ENCODE results near the gene PITHD1. TPM values are rescaled to one million over a fixed set of nuclear protein-coding genes. Genes with fewer than 3 reads are reported as not detected.
"Not testable (repeated sequence)": the region's sequence is repeated elsewhere in the genome, so short reads cannot be mapped to it uniquely, and the experiment has no call there.

PITHD1 gene
- total RNA-seq, 1 donor from 2014 or later: 53.2 TPM

- peak overlapping the region in 1 of 3 donors; percentile 35 for H3K9ac ChIP-seq (ENCODE audit: low read depth in 1 of 3, low read length in 3 of 3)
- no peaks in the 10 kb centered on the region for H3K27me3 ChIP-seq (ENCODE audit: control insufficient read depth in 3 of 3, insufficient read depth in 3 of 3, low read length in 3 of 3)
- no peaks in the 10 kb centered on the region for H3K9me3 ChIP-seq (ENCODE audit: control insufficient read depth in 3 of 3, low read length in 3 of 3)
- H3K27ac ChIP-seq (ENCODE audit: low read depth, low read length): no peak overlapping the region
- peaks cover 24 to 63% (median 51%) of the 10 kb centered on the region in 3 donors for H3K36me3 ChIP-seq (ENCODE audit: control insufficient read depth in 3 of 3, insufficient read depth in 3 of 3, low read length in 3 of 3)
- no peak overlapping the region for H3K4me3 ChIP-seq (ENCODE audit: low read length in 3 of 3)
- peaks cover 12 to 17% (median 14%) of the 10 kb centered on the region in 3 donors for H3K4me1 ChIP-seq (ENCODE audit: control insufficient read depth in 3 of 3, insufficient read depth in 3 of 3, low read length in 3 of 3)
Observed at GRCh38 chr1:23816906-23817305, 38.7 kb downstream of the PITHD1 start.

DNA sequence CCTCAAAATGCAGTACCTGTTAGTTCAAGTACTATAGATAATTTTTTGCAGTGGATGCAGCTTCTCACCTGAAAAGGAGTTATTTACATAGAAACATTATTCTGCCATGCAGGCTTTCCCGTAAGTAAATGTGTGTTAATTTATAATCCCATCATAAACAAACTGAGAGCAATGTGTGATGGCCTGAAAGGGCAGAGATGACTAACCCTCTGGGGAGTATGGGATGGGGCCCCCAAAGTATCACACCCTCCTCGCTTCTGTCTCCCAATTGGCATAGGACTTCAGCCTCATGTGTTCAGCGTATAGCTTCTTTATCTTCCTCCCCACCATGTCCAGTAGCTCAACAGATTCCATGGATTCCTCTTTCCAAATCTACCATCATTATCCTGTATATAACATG is 39.4 kb downstream of the PITHD1 start:
- H3K36me3 ChIP-seq (ENCODE audit: control insufficient read depth in 3 of 3, insufficient read depth in 3 of 3, low read length in 3 of 3): peaks cover 19 to 57% (median 44%) of the 10 kb centered on the region in 3 donors
- no peak overlapping the region for H3K4me3 ChIP-seq (ENCODE audit: low read length in 3 of 3)
- peaks cover 14 to 17% (median 16%) of the 10 kb centered on the region in 3 donors for H3K4me1 ChIP-seq (ENCODE audit: control insufficient read depth in 3 of 3, insufficient read depth in 3 of 3, low read length in 3 of 3)
- H3K27me3 ChIP-seq (ENCODE audit: control insufficient read depth in 3 of 3, insufficient read depth in 3 of 3, low read length in 3 of 3): no peaks in the 10 kb centered on the region
- H3K9me3 ChIP-seq (ENCODE audit: control insufficient read depth in 3 of 3, low read length in 3 of 3): no peaks in the 10 kb centered on the region
- no peak overlapping the region for H3K9ac ChIP-seq (ENCODE audit: low read depth in 1 of 3, low read length in 3 of 3)
- no peak overlapping the region for H3K27ac ChIP-seq (ENCODE audit: low read depth, low read length)

DNA sequence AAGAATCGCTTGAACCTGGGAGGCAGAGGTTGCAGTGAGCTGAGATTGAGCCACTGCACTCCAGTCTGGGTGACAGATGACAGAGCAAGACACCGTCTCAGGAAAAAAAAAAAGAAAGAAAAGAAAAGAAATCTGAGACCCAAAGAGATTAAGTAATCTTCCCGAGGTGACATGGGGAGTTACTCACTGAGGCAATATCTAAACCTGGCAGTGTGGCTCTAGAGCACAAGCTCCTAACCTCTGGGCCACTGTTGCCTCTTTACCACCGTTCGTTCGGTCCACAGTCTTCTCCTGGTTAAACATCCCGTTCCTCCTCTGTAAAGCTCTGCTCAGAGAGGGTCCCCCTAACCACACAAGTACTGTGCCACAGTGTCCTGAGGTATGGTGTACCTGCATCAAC is 45.5 kb downstream of the PITHD1 start:
- no peak overlapping the region for H3K27ac ChIP-seq (ENCODE audit: low read depth, low read length)
- peaks cover 9 to 17% (median 11%) of the 10 kb centered on the region in 3 donors for H3K4me1 ChIP-seq (ENCODE audit: control insufficient read depth in 3 of 3, insufficient read depth in 3 of 3, low read length in 3 of 3)
- H3K36me3 ChIP-seq (ENCODE audit: control insufficient read depth in 3 of 3, insufficient read depth in 3 of 3, low read length in 3 of 3): peaks cover 6 to 14% (median 7%) of the 10 kb centered on the region in 3 donors
- no peaks in the 10 kb centered on the region for H3K27me3 ChIP-seq (ENCODE audit: control insufficient read depth in 3 of 3, insufficient read depth in 3 of 3, low read length in 3 of 3)
- peak overlapping the region in 2 of 3 donors; percentile 31 to 81 for H3K4me3 ChIP-seq (ENCODE audit: low read length in 3 of 3)
- H3K9ac ChIP-seq (ENCODE audit: low read depth in 1 of 3, low read length in 3 of 3): no peak overlapping the region
- H3K9me3 ChIP-seq (ENCODE audit: control insufficient read depth in 3 of 3, low read length in 3 of 3): no peaks in the 10 kb centered on the region

DNA sequence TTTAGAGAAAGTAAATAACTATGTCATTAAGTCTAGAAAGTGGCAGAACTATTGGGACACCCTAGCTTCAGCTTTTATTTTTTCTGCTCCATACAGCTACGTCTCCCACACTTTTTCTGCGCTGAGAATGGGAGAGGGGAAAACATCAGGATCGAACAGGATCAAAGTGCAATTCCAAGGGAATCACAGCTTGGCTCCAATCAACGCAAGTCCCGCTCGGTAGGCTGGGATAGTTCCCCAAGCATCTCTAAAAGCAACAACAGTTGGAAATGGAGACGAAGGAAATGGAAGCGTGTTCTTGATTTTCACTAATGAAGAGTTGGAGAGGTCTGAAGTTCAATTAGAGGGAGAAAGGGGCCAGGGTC is 46.5 kb downstream of the PITHD1 start:
- Histone ChIP-seq H3K9ac (ENCODE audit: low read depth in 1 of 3, low read length in 3 of 3) (peak overlapping the region; percentile 97 to 100 (median 100)), H3K4me1 (ENCODE audit: control insufficient read depth in 3 of 3, insufficient read depth in 3 of 3, low read length in 3 of 3) (peaks cover 9 to 17% (median 11%) of the 10 kb centered on the region in 3 donors), H3K27ac (ENCODE audit: low read depth, low read length) (peak overlapping the region; percentile 98), H3K9me3 (ENCODE audit: control insufficient read depth in 3 of 3, low read length in 3 of 3) (no peaks in the 10 kb centered on the region), H3K36me3 (ENCODE audit: control insufficient read depth in 3 of 3, insufficient read depth in 3 of 3, low read length in 3 of 3) (peaks cover 3 to 6% (median 6%) of the 10 kb centered on the region in 3 donors), H3K27me3 (ENCODE audit: control insufficient read depth in 3 of 3, insufficient read depth in 3 of 3, low read length in 3 of 3) (no peaks in the 10 kb centered on the region), H3K4me3 (ENCODE audit: low read length in 3 of 3) (peak overlapping the region; percentile 81 to 96 (median 90))

DNA sequence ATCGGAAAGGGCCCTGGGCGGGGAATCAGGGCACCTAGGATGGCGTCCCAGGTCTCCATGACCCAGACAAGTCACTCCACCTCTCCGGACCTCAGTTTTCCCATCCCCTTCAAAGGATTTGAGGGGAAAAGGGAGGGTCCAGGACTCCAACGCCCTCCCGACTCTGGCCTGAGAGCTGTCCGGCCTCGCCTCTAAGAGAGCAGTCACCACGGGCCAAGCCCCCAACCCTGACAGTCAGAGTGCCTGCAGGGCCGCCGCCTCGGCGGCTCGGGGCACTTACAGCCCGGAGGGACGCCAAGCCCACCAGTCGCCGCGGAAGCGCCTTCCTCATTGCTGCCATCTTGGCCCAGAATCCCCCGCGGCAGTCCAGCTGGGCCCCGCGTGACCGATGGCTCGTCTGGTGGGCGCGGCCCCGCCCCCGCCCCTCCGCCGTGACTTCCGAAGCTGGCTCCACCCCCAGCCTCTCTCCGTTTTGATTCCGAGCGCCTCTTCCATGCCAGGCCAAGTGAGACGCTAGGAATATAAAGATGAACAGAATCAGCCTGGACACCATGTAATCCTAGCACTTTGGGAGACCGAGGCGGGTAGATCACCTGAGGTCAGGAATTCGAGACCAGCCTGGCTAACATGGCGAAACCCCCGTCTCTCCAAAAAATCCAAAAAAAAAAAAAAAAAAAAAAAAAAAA is 47.0 kb downstream of the PITHD1 start, which contains the start of gene HMGCL:
Gene HMGCL, minus strand, starts transcription at position 354 of the 686 bp plus-strand sequence. Its CDS starts 14 bp downstream, at position 340.
- Histone ChIP-seq H3K9me3 (ENCODE audit: control insufficient read depth in 3 of 3, low read length in 3 of 3) (no peaks in the 10 kb centered on the region), H3K4me1 (ENCODE audit: control insufficient read depth in 3 of 3, insufficient read depth in 3 of 3, low read length in 3 of 3) (peaks cover 9 to 17% (median 11%) of the 10 kb centered on the region in 3 donors), H3K27ac (ENCODE audit: low read depth, low read length) (peak within 1 kb of the TSS; percentile 98), H3K27me3 (ENCODE audit: control insufficient read depth in 3 of 3, insufficient read depth in 3 of 3, low read length in 3 of 3) (no peaks in the 10 kb centered on the region), H3K4me3 (ENCODE audit: low read length in 3 of 3) (peak within 1 kb of the TSS; percentile 81 to 96 (median 90)), H3K9ac (ENCODE audit: low read depth in 1 of 3, low read length in 3 of 3) (peak within 1 kb of the TSS; percentile 97 to 100 (median 100)), H3K36me3 (ENCODE audit: control insufficient read depth in 3 of 3, insufficient read depth in 3 of 3, low read length in 3 of 3) (peaks cover 1 to 4% (median 2%) of the 10 kb centered on the region in 3 donors)

GRCh38 chr1:23825762-23826522 is 47.7 kb downstream of the PITHD1 start:
- Histone ChIP-seq H3K36me3 (ENCODE audit: control insufficient read depth in 3 of 3, insufficient read depth in 3 of 3, low read length in 3 of 3) (peaks cover 0 to 4% (median 0%) of the 10 kb centered on the region in 3 donors), H3K9ac (ENCODE audit: low read depth in 1 of 3, low read length in 3 of 3) (peak overlapping the region; percentile 68 to 100 (median 100)), H3K4me1 (ENCODE audit: control insufficient read depth in 3 of 3, insufficient read depth in 3 of 3, low read length in 3 of 3) (peaks cover 9 to 17% (median 11%) of the 10 kb centered on the region in 3 donors), H3K9me3 (ENCODE audit: control insufficient read depth in 3 of 3, low read length in 3 of 3) (no peaks in the 10 kb centered on the region), H3K27ac (ENCODE audit: low read depth, low read length) (peak overlapping the region; percentile 98), H3K27me3 (ENCODE audit: control insufficient read depth in 3 of 3, insufficient read depth in 3 of 3, low read length in 3 of 3) (no peaks in the 10 kb centered on the region), H3K4me3 (ENCODE audit: low read length in 3 of 3) (peak overlapping the region; percentile 67 to 96 (median 90))

DNA sequence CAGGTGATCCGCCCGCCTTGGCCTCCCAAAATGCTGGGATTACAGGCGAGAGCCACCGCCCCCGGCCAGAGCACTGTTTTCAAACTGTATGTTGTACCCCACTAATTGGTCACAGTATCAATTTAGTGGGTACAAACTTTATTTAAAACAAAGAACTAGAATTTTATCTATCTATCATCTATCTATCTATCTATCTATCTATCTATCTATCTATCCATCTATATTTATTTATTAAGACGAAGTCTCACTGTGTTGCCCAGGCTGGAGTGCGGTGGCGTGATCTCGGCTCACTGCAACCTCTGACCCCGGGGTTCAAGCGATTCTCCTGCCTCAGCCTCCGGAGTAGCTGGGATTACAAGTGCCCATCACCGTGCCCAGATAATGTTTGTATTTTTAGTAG is 48.4 kb downstream of the PITHD1 start:
- not testable (repeated sequence) for H3K9ac ChIP-seq (ENCODE audit: low read depth in 1 of 3, low read length in 3 of 3); H3K9me3 ChIP-seq (ENCODE audit: control insufficient read depth in 3 of 3, low read length in 3 of 3); H3K36me3 ChIP-seq (ENCODE audit: control insufficient read depth in 3 of 3, insufficient read depth in 3 of 3, low read length in 3 of 3); H3K27me3 ChIP-seq (ENCODE audit: control insufficient read depth in 3 of 3, insufficient read depth in 3 of 3, low read length in 3 of 3); H3K27ac ChIP-seq (ENCODE audit: low read depth, low read length); H3K4me3 ChIP-seq (ENCODE audit: low read length in 3 of 3)
- H3K4me1 ChIP-seq (ENCODE audit: control insufficient read depth in 3 of 3, insufficient read depth in 3 of 3, low read length in 3 of 3): peaks cover 9 to 17% (median 11%) of the 10 kb centered on the region in 3 donors

- H3K27ac ChIP-seq (ENCODE audit: low read depth, low read length): no peak overlapping the region
- H3K4me1 ChIP-seq (ENCODE audit: control insufficient read depth in 3 of 3, insufficient read depth in 3 of 3, low read length in 3 of 3): peaks cover 9 to 12% (median 11%) of the 10 kb centered on the region in 3 donors
- H3K9ac ChIP-seq (ENCODE audit: low read depth in 1 of 3, low read length in 3 of 3): no peak overlapping the region
- H3K36me3 ChIP-seq (ENCODE audit: control insufficient read depth in 3 of 3, insufficient read depth in 3 of 3, low read length in 3 of 3): peaks cover 0 to 4% (median 0%) of the 10 kb centered on the region in 3 donors
- H3K9me3 ChIP-seq (ENCODE audit: control insufficient read depth in 3 of 3, low read length in 3 of 3): no peaks in the 10 kb centered on the region
- no peaks in the 10 kb centered on the region for H3K27me3 ChIP-seq (ENCODE audit: control insufficient read depth in 3 of 3, insufficient read depth in 3 of 3, low read length in 3 of 3)
- H3K4me3 ChIP-seq (ENCODE audit: low read length in 3 of 3): no peak overlapping the region
Observed at GRCh38 chr1:23827717-23828116, 49.5 kb downstream of the PITHD1 start.

GRCh38 chr1:23834156-23834555 is 55.9 kb downstream of the PITHD1 start:
- not testable (repeated sequence) for H3K4me3 ChIP-seq (ENCODE audit: low read length in 3 of 3); H3K27ac ChIP-seq (ENCODE audit: low read depth, low read length); H3K36me3 ChIP-seq (ENCODE audit: control insufficient read depth in 3 of 3, insufficient read depth in 3 of 3, low read length in 3 of 3); H3K9me3 ChIP-seq (ENCODE audit: control insufficient read depth in 3 of 3, low read length in 3 of 3); H3K9ac ChIP-seq (ENCODE audit: low read depth in 1 of 3, low read length in 3 of 3); H3K27me3 ChIP-seq (ENCODE audit: control insufficient read depth in 3 of 3, insufficient read depth in 3 of 3, low read length in 3 of 3); H3K4me1 ChIP-seq (ENCODE audit: control insufficient read depth in 3 of 3, insufficient read depth in 3 of 3, low read length in 3 of 3)

DNA sequence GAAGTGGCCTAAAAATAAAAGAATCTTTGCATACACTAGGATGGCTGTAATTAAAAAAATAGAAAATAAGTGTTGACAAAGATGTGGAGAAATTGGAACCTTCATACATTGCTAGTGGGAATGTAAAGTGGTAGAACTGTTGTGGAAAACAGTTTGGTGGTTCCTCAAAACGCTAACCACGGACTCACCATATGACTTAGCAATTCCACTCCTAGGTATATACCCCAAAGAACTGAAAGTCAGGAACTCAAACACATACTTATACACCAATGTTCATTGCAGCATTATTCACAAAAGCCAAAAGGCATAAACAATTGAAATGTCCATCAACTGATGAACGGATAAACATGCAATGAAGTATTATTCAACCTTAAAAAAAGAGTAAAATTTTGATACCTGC is 57.8 kb downstream of the PITHD1 start:
- no peak overlapping the region for H3K27ac ChIP-seq (ENCODE audit: low read depth, low read length)
- H3K4me1 ChIP-seq (ENCODE audit: control insufficient read depth in 3 of 3, insufficient read depth in 3 of 3, low read length in 3 of 3): peaks cover 4 to 9% (median 4%) of the 10 kb centered on the region in 3 donors
- H3K9me3 ChIP-seq (ENCODE audit: control insufficient read depth in 3 of 3, low read length in 3 of 3): no peaks in the 10 kb centered on the region
- no peak overlapping the region for H3K4me3 ChIP-seq (ENCODE audit: low read length in 3 of 3)
- H3K9ac ChIP-seq (ENCODE audit: low read depth in 1 of 3, low read length in 3 of 3): no peak overlapping the region
- H3K27me3 ChIP-seq (ENCODE audit: control insufficient read depth in 3 of 3, insufficient read depth in 3 of 3, low read length in 3 of 3): no peaks in the 10 kb centered on the region
- no peaks in the 10 kb centered on the region for H3K36me3 ChIP-seq (ENCODE audit: control insufficient read depth in 3 of 3, insufficient read depth in 3 of 3, low read length in 3 of 3)

All from skeletal muscle tissue (tissue), 4 donors.